ENCODE results near the gene SNX2.
"Not testable (repeated sequence)": the region's sequence is repeated elsewhere in the genome, so short reads cannot be mapped to it uniquely, and the experiment has no call there.

SNX2 gene

DNA sequence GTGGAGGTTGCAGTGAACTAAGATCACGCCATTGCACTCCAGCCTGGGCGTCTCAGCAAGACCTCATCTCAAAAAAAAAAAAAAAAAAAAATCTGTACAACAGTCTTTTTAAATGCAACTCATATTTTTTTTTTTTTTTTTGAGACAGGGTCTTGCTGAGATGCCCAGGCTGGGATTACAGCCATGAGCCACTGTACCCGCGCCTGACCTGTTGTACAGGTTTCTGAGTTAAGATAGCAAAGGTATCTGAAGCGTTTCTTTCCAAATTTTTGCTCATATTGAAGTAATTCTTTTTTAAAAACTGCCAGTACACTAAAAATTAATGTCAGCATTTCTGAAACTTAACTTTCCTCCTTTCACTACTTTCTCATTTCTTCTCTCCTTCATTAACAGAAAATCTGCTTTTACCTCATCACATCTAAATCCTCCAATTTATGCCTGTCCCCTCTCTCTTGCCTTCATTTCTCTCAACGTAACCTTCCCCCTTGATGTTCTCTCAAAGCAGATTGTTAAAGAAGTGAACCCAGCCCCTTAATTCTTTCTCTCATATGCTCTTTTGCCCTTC, 67.2 kb downstream of the SNX2 start:
- in situ Hi-C loops (cut with MboI; ENCODE audit: low sequenced_read_pairs): no loop called here

DNA sequence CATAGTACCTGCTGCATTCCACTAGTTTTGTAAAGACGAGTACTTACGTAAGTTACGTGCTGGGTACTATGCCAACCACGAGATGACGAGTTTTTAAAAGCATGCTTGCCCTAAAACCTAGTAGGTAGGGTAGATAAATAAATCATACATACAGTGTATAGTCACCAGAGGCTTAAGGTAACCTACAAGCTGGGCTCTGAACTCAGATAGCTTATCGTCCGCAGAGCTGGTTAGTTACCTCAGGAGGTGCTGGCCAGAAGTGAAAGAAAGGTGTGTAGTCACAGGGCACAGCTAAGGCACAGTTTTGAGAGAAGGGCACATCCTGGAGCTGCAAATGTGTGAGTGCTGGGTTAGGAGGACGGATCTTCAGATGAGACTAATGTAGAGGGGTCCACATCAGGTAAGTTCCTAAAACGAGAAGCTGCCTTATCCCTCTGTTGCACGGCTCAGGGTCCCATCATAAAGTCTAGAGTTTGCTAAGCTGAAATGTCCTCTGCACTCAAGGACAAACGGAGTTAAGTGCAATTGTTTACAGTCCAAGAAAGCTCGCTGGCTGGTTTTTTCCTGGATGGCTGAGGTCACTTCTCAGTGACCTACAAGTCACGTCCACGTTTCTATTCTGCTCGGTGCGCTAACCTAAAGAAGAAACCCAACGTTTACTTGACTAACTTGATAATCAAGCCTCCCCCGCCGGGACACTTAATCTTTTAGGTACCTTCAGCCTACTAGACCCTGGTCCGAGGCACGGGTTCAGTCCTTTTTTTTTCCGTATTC, 69.4 kb downstream of the SNX2 start:
- in situ Hi-C loops (cut with MboI; ENCODE audit: low sequenced_read_pairs): no loop called here

DNA sequence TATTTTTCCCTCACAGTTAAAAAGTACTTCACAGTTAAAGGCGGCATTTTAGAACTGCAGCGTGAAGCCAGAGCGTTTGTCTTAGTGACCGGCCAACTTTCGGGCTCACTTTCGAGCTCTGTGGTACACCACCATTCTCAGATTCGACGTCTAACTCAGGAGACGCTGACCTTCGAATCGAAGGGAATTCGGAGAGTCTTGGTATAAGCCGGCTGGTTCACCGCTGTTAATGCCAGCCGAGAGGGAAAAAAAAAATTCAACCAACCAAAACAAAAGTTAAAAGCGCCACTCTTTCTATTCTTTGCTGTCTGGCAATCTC, 70.0 kb downstream of the SNX2 start:
- in situ Hi-C loops (cut with MboI; ENCODE audit: low sequenced_read_pairs): no loop called here

DNA sequence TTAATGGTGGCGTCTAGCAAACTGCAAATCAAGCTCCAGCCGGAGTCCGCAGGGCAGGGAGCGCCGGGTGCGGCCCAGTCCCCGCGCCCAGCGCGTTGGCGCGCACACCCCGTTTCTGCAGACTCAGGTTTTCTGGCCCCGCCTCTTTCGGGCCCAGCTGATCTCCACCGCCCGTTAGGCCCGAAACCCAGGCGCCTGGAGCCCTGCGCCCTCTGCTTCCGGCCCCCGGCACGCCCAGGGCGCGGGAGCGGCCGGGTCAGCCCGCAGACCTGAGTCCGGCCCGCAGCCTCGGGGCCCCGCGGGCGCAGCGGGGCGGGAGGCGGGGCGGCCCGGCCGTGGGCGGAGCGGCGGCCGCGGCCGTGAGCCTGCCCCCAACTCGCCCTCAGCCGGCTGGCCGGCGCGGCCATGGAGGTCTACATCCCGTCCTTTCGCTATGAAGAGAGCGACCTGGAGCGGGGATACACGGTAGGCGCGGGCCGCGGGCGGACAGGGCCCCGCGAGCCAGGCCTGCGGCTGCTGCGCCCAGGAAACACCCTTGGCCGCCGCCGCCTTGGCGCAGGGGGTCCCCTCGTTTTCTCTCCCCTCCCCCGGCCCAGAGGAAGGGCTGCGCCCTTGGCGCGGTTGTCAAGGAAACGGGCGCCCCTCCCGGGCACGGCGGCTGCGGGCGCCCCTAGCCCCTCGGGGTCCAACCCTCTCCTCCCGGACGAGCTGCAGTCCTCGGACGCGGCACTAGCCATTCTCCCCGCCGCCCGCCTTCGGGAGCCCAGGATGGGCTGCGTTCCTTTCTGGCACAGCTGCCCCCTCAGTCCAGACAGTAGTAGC, 70.6 kb downstream of the SNX2 start, which contains the start of gene SNX24:
SNX24 (plus strand) TSS at position 385 of the 822 bp plus-strand sequence; CDS start at position 406, 21 bp downstream.
- in situ Hi-C loops (cut with MboI; ENCODE audit: low sequenced_read_pairs): no loop called here

DNA sequence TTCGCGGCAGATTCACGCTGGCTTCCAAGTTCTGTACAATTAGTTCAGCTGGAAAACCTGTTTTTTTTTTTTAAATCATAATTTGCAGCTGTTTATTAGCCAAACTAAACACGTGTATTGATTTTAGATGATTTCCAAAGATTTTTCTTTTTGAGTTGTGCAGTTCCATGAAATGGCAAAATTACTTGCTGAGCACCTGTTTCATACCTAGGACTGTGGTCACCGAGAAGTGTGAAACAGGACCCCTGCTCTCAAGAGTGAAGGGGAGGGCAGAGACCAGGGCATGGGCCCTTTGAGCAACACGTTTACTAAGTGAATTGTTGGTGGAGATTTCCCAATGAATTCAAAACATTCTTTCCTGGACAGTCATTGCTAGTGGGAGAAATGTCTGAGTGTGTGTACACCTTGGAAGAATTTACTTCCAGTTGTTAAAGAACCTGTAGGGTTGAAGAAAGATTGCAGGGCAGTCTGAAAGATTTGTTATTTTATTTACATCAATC, 71.2 kb downstream of the SNX2 start:
- in situ Hi-C loops (cut with MboI; ENCODE audit: low sequenced_read_pairs): no loop called here

DNA sequence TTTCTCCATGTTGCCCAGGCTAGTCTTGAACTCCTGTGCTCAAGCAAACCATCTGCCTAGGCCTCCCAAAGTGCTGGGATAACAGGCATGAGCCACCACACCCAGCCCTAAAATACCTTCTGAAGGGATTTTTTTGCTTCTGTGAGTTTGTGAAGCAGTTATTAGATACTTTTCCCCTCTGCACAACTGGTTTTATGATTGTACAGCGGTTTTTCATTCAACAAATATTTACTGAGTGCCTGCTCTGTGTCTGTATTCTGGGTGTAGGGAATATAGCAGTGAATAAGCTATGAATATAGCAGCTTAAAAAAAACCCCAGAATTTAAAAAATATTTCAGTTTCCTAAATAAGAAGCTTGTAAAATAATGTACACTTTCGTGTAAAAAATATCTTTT, 72.8 kb downstream of the SNX2 start:
- in situ Hi-C loops (cut with MboI; ENCODE audit: low sequenced_read_pairs): no loop called here

GRCh38 chr5:122849771-122850170, 74.9 kb downstream of the SNX2 start:
- in situ Hi-C loops (cut with MboI; ENCODE audit: low sequenced_read_pairs): no loop called here

DNA sequence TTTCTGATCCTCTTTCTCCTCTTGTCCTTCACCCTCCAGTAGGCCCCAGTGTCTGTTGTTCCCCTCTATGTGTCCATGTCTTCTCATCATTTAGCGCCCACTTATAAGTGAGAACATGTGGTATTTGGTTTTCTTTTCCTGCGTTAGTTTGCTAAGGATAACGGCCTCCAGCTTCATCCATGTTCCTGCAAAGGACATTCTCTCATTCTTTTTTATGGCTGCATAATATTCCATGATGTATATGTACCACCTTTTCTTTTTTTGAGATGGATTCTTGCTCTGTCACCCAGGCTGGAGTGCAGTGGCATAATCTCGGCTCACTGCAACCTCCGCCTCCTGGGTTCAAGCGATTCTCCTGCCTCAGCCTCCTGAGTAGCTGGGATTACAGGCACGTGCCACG, 82.7 kb downstream of the SNX2 start:
- in situ Hi-C loops (cut with MboI; ENCODE audit: low sequenced_read_pairs): not testable (repeated sequence)

GRCh38 chr5:122858451-122858850, 83.6 kb downstream of the SNX2 start:
- in situ Hi-C loops (cut with MboI; ENCODE audit: low sequenced_read_pairs): no loop called here

DNA sequence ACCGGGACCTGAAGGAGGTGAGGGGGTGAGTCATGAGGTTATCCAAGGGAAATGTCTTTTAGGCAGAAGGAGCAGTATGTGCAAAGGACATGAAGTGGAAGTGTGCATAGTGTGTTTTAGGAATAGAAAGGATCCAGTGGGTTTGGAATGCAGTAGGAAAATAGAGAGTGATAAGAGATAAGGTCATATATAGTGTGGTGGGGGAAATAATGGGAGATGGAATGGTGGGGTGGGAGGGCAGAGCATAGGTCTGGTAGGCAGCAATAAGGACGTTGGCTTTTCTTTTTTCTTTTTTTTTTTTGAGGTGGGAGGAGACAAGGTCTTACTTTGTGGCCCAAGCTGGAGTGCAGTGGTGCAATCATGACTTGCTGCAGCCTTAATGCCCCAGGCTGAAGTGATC, 88.4 kb downstream of the SNX2 start:
- in situ Hi-C loops (cut with MboI; ENCODE audit: low sequenced_read_pairs): no loop called here

- in situ Hi-C loops (cut with MboI; ENCODE audit: low sequenced_read_pairs): no loop called here
Measured at GRCh38 chr5:122863721-122864120, 88.8 kb downstream of the SNX2 start.

GRCh38 chr5:122864400-122864799, 89.5 kb downstream of the SNX2 start:
- in situ Hi-C loops (cut with MboI; ENCODE audit: low sequenced_read_pairs): no loop called here

DNA sequence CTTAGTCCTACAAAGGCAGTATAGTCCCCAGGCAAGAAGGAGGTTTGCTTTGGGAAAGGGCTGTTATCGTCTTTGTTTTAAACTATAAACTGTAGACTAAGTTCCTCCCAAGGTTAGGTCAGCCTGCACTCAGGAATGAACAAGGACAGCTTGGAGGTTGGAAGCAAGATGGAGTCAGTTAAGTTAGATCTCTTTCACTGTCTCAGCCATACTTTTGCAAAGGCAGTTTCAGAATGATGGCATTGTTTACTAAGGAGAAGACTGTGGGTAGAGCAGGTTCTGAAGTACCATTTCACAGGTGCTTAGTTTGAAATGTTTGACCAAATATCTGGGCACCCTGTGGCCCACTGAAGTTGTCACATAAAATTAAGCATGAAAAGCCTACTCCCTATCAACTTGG, 90.0 kb downstream of the SNX2 start:
- in situ Hi-C loops (cut with MboI; ENCODE audit: low sequenced_read_pairs): no loop called here

- in situ Hi-C loops (cut with MboI; ENCODE audit: low sequenced_read_pairs): no loop called here
Measured at GRCh38 chr5:122870219-122870856, 95.5 kb downstream of the SNX2 start.

DNA sequence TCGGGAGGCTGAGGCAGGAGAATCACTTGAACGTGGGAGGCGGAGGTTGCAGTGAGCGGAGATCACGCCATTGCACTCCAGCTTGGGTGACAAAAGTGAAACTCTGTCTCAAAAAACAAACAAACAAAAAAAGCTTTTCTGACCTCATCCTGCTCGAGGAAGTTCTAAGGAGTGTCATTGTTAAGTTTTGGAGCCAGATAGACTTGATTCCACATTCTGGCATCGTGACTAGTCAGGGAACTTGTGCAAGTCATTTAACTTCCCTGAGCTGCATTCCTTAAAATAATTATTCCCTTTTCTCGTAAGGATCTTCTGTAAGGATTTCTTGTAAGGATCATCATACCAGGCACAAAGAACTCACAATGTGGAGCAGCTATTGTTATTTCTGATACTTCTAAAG, 96.8 kb downstream of the SNX2 start:
- in situ Hi-C loops (cut with MboI; ENCODE audit: low sequenced_read_pairs): no loop called here

DNA sequence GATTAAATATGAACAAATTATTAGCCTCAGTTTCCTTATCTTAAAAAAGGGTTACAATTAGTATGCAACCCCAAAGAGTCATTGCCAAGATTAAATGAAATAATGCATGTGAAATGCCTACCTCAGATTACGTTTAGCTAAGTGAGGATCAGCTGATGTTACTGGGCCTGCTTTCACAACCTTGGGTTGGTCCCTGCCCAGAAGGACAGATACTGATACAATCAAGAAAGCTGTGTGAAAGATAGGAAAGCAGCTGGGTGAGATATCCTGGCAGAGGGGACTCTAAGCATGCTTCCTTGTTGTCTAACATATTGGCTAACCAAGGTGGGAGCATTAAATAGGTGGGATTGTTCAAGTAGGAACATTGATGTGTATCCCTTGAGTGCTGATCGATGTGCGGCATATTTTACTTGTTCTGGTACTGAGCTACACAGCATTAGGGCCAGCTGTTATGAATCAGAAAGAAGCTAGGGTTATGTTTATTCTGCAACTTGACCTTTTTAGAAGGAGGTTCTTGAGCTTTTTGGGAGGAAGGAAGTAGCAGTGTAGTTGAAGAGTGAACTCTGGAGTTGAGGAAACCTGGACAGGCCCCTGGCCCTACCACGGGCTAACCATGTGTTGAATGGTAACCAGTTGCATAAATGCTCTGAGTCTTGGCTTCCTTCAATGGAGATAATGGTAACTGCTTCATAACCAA, 99.4 kb downstream of the SNX2 start:
- in situ Hi-C loops (cut with MboI; ENCODE audit: low sequenced_read_pairs): no loop called here

DNA sequence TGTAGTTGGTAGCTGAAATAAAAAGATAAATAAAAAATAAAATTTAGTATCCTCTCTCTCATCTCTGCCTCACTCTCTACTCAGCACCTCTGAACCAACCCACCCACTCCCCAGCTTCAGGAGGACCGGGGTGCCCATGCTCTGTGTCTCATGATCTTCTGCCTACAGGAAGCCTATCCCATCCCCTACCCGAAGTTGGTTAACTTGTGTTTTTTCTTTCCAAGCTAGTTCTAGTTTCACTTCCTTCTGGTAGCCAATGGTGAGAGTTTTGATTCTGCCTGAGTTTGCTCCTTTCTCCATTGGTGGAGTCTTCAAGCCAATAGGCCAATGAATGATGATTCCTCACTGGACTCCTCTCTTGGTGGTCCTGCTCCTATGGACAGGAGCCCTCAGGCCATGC, 102.6 kb downstream of the SNX2 start:
- in situ Hi-C loops (cut with MboI; ENCODE audit: low sequenced_read_pairs): no loop called here

GRCh38 chr5:122879076-122879475, 104.2 kb downstream of the SNX2 start:
- in situ Hi-C loops (cut with MboI; ENCODE audit: low sequenced_read_pairs): no loop called here

Data from HL-60/S4 treated with phorbol 12-myristate 13-acetate at 8.2 ng/mL for 4 days and 3 days (cell line).